HTR-8/SVneo (cell line): ENCODE data around the gene NDFIP2.
"Not testable (repeated sequence)": the region's sequence is repeated elsewhere in the genome, so short reads cannot be mapped to it uniquely, and the experiment has no call there.

ENCODE experiments used
- DNase-seq: peaks from one replicate; pipeline ENCODE4 v3.0.0; 2011; ENCODE audit warnings: low spot score, mixed read lengths; ENCODE audit not compliant: insufficient read length
- FAIRE-seq: peaks from 2 replicates; lab custom pipeline; 2011; peaks lifted over from hg19 to GRCh38; lab: Jason Lieb, UNC

Gene NDFIP2

GRCh38 chr13:79530270-79530669 lies 49.3 kb downstream of the NDFIP2 start:
- DNase-seq (no peak), FAIRE-seq (no peak)

DNA sequence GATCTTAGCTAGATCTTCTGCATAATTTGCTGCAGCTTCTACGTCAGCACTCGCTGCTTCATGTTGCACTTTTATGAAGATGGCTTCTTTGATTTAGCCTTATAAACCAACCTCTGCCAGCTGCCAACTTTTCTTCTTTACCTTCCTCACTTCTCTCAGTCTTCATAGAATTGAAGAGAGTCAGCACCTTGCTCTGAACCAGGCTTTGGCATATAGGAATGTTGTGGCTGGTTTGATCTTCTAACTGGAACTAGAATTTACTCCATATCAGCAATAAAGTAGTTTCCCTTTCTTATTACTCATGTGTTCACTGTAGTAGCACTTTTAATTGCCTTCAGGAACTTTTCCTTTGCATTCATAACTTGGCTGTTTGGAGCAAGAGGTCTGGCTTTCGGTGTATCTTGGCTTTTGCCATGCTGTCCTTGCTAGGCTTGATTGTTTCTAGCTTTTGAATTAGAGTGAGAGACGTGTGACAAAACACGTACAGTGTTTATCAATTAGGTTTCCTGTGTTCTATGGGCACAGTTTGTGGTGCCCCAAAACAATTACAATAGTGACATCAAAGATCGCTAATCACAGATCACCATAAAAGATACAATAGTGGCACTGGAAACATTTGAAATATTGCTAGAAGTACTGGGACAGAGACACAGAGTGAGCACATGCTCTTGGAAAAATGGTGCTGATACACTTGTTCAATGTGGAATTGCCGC lies 50.7 kb downstream of the NDFIP2 start:
- no peak for FAIRE-seq

GRCh38 chr13:79532576-79532975 lies 51.6 kb downstream of the NDFIP2 start:
- DNase-seq = no peak
- FAIRE-seq = no peak

More for the DNA sequence above, 50.7 kb downstream of the NDFIP2 start:
- DNase-seq = no peak

DNA sequence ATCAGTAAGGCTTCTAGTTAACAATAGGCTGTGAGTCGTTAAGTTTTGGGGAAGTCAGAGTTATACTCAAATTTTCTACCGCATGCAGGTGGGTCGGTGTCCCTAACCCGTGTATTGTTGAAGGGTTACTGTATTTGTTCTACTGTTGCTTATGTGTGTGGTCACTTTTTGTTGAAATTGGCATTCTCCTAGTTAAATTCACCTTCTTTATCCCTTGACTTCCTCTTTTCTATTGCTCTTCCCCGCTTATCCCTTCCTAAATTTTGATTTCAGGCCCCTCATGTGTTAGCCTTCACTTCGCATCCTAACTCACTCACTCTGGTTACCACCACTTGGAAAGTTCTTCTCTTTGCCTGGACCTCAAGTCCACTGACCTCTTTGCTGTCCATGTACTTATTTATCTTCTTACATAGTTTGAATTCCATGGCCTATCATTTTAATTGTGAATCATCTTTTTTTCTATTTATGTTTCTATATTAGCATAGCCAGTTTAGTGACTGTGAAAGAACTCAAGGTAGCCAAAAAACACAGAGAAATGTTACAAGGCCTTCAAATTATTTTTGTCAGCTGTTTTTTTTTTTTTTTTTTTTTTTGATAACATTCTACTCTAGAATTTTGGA lies 52.9 kb downstream of the NDFIP2 start:
- FAIRE-seq (no peak), DNase-seq (no peak)

GRCh38 chr13:79534596-79534995 lies 53.6 kb downstream of the NDFIP2 start:
- no peak for DNase-seq
- FAIRE-seq = no peak

- DNase-seq = no peak
- no peak for FAIRE-seq
Observed at GRCh38 chr13:79538757-79539156, 57.8 kb downstream of the NDFIP2 start.

GRCh38 chr13:79540504-79540903 lies 59.5 kb downstream of the NDFIP2 start:
- DNase-seq (no peak), FAIRE-seq (no peak)

- DNase-seq = peak; percentile 9
- no peak for FAIRE-seq
Observed at GRCh38 chr13:79541426-79542049, 60.6 kb downstream of the NDFIP2 start.

GRCh38 chr13:79543883-79544282 lies 62.9 kb downstream of the NDFIP2 start:
- DNase-seq (no peak), FAIRE-seq (no peak)

- FAIRE-seq (no peak), DNase-seq (no peak)
Observed at GRCh38 chr13:79547211-79548195, 66.5 kb downstream of the NDFIP2 start.

DNA sequence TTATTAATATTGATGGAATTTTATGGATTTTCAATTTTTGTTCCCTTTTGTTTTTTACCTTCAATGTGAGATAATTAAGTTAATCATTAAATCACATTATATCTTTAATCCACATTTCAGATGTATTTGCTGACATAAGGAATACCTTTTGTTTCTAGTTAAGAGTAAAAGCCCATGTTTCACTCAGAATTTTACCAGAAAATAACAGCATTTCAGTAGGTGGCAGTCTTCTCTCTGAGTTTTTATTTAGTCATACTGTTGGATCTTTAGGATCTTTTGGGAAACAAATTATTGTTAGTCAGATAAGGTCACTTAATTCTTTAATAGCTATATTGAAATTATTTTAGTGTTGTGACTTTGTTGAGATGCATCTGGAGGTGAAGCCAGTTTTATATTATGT lies 67.9 kb downstream of the NDFIP2 start:
- no peak for FAIRE-seq
- DNase-seq = no peak

DNA sequence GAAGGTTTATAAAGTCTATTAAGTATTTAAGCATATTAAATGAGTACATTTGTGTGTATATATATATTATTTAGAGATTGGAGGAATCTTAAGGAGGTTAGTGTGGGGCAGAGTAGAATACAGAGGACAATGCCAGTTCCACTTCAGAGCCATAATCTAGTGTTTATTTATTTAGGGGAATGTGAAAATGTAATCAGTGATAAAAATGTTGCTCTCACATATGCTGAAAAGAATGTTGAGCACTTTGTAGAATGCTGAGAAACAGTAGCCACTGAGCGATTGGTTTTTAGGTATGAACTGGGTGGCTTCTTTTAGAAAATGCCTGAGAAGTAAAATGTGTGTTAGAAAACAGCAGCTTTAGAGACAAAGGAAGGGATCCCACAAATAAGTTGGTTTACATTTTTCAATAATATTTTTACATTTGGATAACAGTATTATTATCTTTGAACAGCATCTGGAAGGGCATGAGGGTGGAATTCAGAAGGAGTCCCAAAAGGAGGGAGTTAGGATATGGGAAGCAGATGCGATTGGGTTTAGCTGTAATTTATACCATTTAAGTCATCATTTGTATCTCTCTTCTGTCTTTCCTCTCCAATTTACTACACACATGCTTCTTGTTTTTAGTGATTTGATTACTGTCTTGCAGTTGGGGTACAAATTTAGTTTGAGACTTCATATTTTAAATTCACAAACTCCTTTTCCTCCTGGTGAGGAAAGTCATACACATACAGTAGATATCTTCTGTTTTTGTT lies 68.6 kb downstream of the NDFIP2 start:
- DNase-seq (no peak), FAIRE-seq (no peak)

GRCh38 chr13:79557666-79558065 lies 76.7 kb downstream of the NDFIP2 start:
- no peak for DNase-seq
- FAIRE-seq = no peak

- no peak for DNase-seq
- FAIRE-seq = no peak
Observed at GRCh38 chr13:79560954-79561353, 80.0 kb downstream of the NDFIP2 start.

DNA sequence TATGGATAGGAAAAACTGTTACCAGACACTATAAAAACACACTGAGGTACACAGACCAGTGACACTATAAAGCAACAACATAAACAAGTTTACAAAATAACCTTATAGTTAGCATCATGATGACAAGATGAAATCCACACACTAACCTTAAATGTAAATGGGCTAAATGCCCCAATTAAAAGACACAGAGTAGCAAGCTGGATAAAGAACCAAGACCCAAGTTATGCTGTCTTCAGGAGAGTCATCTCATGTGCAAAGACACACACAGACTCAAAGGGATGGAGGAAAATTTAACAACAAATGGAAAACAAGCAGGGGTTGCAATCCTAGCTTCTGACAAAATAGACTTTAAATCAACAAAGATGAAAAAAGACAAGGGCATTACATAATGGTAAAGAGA lies 81.6 kb downstream of the NDFIP2 start:
- no peak for FAIRE-seq
- DNase-seq = no peak

- DNase-seq = no peak
- no peak for FAIRE-seq
Observed at GRCh38 chr13:79566118-79566517, 85.2 kb downstream of the NDFIP2 start.

- FAIRE-seq = no peak
Observed at GRCh38 chr13:79571147-79571546, 90.2 kb downstream of the NDFIP2 start.

GRCh38 chr13:79573892-79574291 lies 92.9 kb downstream of the NDFIP2 start:
- DNase-seq, FAIRE-seq: not testable (repeated sequence)

More at GRCh38 chr13:79571147-79571546, 90.2 kb downstream of the NDFIP2 start:
- no peak for DNase-seq

- FAIRE-seq (no peak), DNase-seq (no peak)
Observed at GRCh38 chr13:79581870-79582315, 100.9 kb downstream of the NDFIP2 start.
